ENCODE data around the gene TLK2. TPM values are rescaled to one million over a fixed set of nuclear protein-coding genes. Genes with fewer than 3 reads are reported as not detected.

Gene TLK2
- total RNA-seq, 2 donors from 2014 or later = 39.0 to 44.1 TPM

DNA sequence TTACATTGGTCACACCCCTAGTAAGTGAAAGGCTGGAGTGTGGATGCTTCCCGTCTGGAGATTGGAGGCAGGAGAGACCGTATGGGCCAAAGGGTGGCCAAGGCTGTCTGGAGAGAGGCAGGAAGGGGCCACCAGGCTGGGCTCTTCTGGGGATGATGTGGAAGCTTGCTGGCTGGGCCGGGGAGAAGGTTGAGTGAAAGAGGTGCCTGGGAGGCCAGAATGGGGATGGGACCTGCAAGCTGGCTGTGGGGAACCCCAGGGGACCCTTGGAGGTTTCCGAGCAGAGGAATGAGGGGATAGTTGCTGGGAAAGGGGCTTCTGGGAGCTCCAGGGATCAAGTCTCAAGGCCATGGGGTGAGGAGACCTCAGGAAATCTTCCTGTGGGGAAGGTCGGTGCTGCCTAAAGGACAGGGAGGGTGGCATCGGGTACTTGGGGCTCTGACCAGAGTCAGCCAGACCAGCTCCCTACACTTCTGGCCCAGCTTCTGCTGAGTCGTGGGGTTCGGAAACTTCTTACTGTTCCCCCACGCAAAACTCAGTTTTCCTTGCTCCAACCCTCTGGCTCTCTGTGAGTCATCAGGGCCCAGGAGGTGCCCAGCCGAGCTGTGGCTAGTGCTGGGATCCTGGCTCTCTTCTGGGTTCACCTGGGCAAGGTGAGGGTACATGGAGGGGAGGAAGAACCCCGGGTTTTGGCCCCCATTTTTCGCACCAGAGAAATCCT, 151.9 kb downstream of the TLK2 start:
- Histone ChIP-seq H3K27ac (no peak overlapping the region), H3K9ac (ENCODE audit: low read depth in 2 of 2, low read length in 2 of 2) (no peak overlapping the region)

GRCh38 chr17:62631086-62631935, 152.7 kb downstream of the TLK2 start:
- DNase-seq = no peak

More for the DNA sequence above, 151.9 kb downstream of the TLK2 start:
- DNase-seq = no peak
- Histone ChIP-seq H3K36me3 (no peaks in the 10 kb centered on the region), H3K4me3 (no peak overlapping the region), H3K9me3 (no peaks in the 10 kb centered on the region), H3K4me1 (no peaks in the 10 kb centered on the region), H3K27me3 (peaks cover 24% of the 10 kb centered on the region)
- no peak for TF ChIP-seq CTCF (IDR thresholded peaks at IDR 0.05)
- intact Hi-C loops (cut with DNase I) = no loop called here

DNA sequence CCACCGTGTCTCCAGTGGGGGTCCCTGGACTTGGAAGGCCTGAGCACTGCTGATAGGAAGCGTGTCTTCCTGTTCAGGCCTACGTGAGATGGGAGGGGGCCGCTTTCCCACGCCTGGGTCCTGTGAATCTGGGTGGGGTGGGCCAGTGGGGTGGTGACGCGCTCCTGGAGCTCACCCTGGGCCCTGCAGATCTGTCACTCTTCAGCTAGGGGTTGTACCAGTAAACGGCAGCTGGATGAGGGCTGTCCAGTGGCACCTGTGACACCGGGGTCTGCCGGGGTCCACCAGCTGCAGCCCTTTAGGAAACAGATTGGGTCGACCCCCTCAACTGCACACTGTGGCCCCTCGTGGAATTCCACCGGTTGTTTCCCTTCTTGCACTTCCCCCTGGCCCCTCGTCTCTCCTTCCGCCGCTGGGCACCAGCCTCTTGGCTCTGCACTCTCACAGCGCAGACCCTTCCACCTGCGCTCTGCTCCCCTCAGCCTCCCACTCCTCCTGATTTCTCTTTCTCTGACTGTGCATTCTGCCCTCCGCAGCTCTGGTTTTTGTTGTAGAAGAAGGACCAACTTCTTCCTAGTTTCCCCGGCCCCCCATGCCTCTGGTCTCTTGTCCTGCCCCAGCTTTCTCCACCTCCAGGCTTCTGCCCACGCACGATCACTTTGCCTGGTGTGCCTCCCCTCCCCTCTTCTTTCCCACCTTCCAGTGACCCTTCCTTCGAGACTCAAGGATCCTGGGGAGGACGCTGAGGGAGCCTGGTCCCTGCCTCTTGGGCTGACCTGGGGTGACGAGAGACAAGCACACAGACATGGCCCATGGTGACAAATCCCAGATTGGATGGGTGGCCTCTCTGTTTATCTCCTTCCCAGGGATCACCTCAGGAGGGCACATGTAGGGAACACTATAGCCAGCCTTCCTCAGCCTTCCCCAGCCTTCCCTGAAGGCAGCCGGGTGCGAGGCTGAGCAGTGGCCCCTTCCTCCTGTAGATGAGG, 153.6 kb downstream of the TLK2 start:
- no peaks in the 10 kb centered on the region for H3K36me3 ChIP-seq
- H3K27me3 ChIP-seq = peaks cover 17% of the 10 kb centered on the region
- no peak for TF ChIP-seq CTCF (IDR thresholded peaks at IDR 0.05)
- H3K27ac ChIP-seq = no peak overlapping the region
- H3K4me1 ChIP-seq = no peaks in the 10 kb centered on the region
- DNase-seq = no peak
- intact Hi-C loops (cut with DNase I) = no loop called here
- no peaks in the 10 kb centered on the region for H3K9me3 ChIP-seq
- no peak overlapping the region for H3K4me3 ChIP-seq
- H3K9ac ChIP-seq (ENCODE audit: low read depth in 2 of 2, low read length in 2 of 2) = no peak overlapping the region

More at GRCh38 chr17:62631086-62631935, 152.7 kb downstream of the TLK2 start:
- intact Hi-C loops (cut with DNase I) = no loop called here
- H3K27me3 ChIP-seq = peaks cover 24% of the 10 kb centered on the region
- H3K9ac ChIP-seq (ENCODE audit: low read depth in 2 of 2, low read length in 2 of 2) = no peak overlapping the region
- no peak overlapping the region for H3K4me3 ChIP-seq
- H3K4me1 ChIP-seq = no peaks in the 10 kb centered on the region
- H3K27ac ChIP-seq = no peak overlapping the region
- TF ChIP-seq CTCF (IDR thresholded peaks at IDR 0.05) = no peak
- H3K36me3 ChIP-seq = no peaks in the 10 kb centered on the region
- H3K9me3 ChIP-seq = no peaks in the 10 kb centered on the region

DNA sequence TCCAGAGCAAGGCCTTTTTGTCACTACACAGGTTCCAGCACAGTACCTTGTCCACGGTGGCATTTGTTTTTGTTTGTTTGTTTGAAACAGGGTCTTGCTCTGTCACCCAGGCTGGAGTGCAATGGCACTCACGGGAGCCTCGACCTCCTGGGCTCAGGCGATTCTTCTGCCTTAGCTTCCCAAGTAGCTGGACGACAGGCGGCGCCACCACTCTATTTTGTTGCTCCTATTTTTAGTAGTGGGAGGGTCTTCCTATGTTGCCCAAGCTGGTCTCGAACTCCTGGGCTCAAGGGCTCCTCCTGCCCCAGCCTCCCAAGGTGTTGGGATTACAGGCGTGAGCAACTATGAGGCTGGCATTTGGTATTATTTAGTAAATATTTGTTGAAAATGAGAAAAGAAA, 159.2 kb downstream of the TLK2 start:
- Histone ChIP-seq H3K9me3 (no peaks in the 10 kb centered on the region), H3K4me1 (no peaks in the 10 kb centered on the region), H3K9ac (ENCODE audit: low read depth in 2 of 2, low read length in 2 of 2) (no peak overlapping the region), H3K36me3 (no peaks in the 10 kb centered on the region), H3K27me3 (no peaks in the 10 kb centered on the region), H3K4me3 (no peak overlapping the region), H3K27ac (no peak overlapping the region)
- no peak for DNase-seq
- intact Hi-C loops (cut with DNase I) = no loop called here
- TF ChIP-seq CTCF (IDR thresholded peaks at IDR 0.05) = no peak

GRCh38 chr17:62641153-62641552, 162.5 kb downstream of the TLK2 start:
- Histone ChIP-seq H3K4me1 (no peaks in the 10 kb centered on the region), H3K9me3 (no peaks in the 10 kb centered on the region), H3K4me3 (no peak overlapping the region), H3K27ac (no peak overlapping the region), H3K27me3 (no peaks in the 10 kb centered on the region), H3K36me3 (no peaks in the 10 kb centered on the region), H3K9ac (ENCODE audit: low read depth in 2 of 2, low read length in 2 of 2) (no peak overlapping the region)
- DNase-seq = no peak
- no peak for TF ChIP-seq CTCF (IDR thresholded peaks at IDR 0.05)
- intact Hi-C loops (cut with DNase I) = no loop called here
